HG02571 (cell line): ENCODE measurements around the gene EEFSEC.

ENCODE experiments used
- ATAC-seq: cut with Tn5 transposase; IDR thresholded peaks from one replicate; pipeline ENCODE4 v1.9.1; 2021; ENCODE audit warnings: mild to moderate bottlenecking, moderate library complexity; ENCODE audit not compliant: unreplicated experiment

Gene EEFSEC

GRCh38 chr3:128455786-128456748 is 302.8 kb downstream of the EEFSEC start:
- ATAC-seq, result no peak

- ATAC-seq, result no peak
Observed at GRCh38 chr3:128456776-128457715, 303.8 kb downstream of the EEFSEC start.

- ATAC-seq, result no peak
Observed at GRCh38 chr3:128457937-128458336, 304.7 kb downstream of the EEFSEC start.
